Measurements from ENCODE around the gene ARL14EPL.
A peak's percentile ranks its signal among the peaks of the same experiment; 100 is the strongest.

The ARL14EPL gene

GRCh38 chr5:116075191-116075831, 43.0 kb downstream of the ARL14EPL start:
- DNase-seq = no peak
- H4K91ac ChIP-seq (ENCODE audit: low read length) = no peak overlapping the region
- H2BK15ac ChIP-seq (ENCODE audit: low read depth, poor library complexity, severe bottlenecking) = no peak overlapping the region
- no peak overlapping the region for H3K4ac ChIP-seq (ENCODE audit: low read depth in 1 of 2, low read length in 2 of 2)
- no peak overlapping the region for H2BK120ac ChIP-seq (ENCODE audit: low read depth, low read length)
- H3K4me2 ChIP-seq (ENCODE audit: low read length, poor library complexity, severe bottlenecking) = no peak overlapping the region
- H3K4me1 ChIP-seq (ENCODE audit: control insufficient read depth, insufficient read depth, low read depth, low read length) = no peaks in the 10 kb centered on the region
- H2AFZ ChIP-seq (ENCODE audit: low read depth, low read length) = no peak overlapping the region
- H3K27me3 ChIP-seq (ENCODE audit: control insufficient read depth in 1 of 2, insufficient read depth in 1 of 2, low read length in 2 of 2) = no peaks in the 10 kb centered on the region
- H3K9me3 ChIP-seq (ENCODE audit: control insufficient read depth, low read length) = no peaks in the 10 kb centered on the region
- H3K4me3 ChIP-seq (ENCODE audit: insufficient read depth in 1 of 2, low read depth in 1 of 2, low read length in 2 of 2) = no peak overlapping the region
- no peak overlapping the region for H4K8ac ChIP-seq (ENCODE audit: low read length)
- no peak overlapping the region for H3K14ac ChIP-seq (ENCODE audit: low read length in 2 of 2)
- H3K36me3 ChIP-seq (ENCODE audit: control insufficient read depth in 1 of 2, insufficient read depth in 2 of 2, low read depth in 1 of 2, low read length in 2 of 2) = peaks cover 0 to 2% of the 10 kb centered on the region in 2 experiments
- WGBS = 86% methylated on average over 6 of the region's 6 CpGs
- H3K18ac ChIP-seq (ENCODE audit: low read depth in 1 of 2, low read length in 2 of 2) = peak overlapping the region in 1 of 2 experiments; percentile 8
- H2BK12ac ChIP-seq (ENCODE audit: low read length in 2 of 2) = no peak overlapping the region
- H3K79me1 ChIP-seq (replicated peaks; ENCODE audit: low read length, poor library complexity, severe bottlenecking) = peaks cover 1% of the 10 kb centered on the region
- no peak overlapping the region for H3K27ac ChIP-seq (ENCODE audit: low read length, poor library complexity, severe bottlenecking)
- H3K9ac ChIP-seq (ENCODE audit: low read length) = no peak overlapping the region
- H3K23ac ChIP-seq (ENCODE audit: low read length in 2 of 2) = no peak overlapping the region
- no peak overlapping the region for H2AK5ac ChIP-seq (ENCODE audit: low read length, severe bottlenecking)
- H2BK5ac ChIP-seq (ENCODE audit: low read depth, low read length, poor library complexity, severe bottlenecking) = no peak overlapping the region

DNA sequence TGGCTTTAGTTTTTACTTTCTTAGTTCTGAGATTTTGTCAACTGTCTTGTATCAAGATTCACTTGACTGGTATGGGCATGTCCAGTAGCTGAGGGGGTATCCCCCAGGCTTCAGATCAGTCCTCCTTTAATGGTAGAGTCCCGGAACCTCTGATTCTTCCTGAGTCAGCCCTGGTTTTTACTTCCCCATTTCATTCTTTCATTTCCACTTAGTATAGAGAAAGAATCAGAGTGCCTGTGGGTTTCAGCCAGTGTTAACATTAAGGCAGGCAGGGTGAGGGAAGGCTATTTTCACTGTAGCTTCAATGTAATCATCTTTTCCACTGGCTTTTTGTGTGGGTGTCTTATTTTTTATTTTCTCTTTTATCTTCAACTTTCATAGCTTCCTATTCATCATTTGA, 44.2 kb downstream of the ARL14EPL start:
- no peak overlapping the region for H3K4me3 ChIP-seq (ENCODE audit: insufficient read depth in 1 of 2, low read depth in 1 of 2, low read length in 2 of 2)
- H4K91ac ChIP-seq (ENCODE audit: low read length) = no peak overlapping the region
- no peak overlapping the region for H2BK12ac ChIP-seq (ENCODE audit: low read length in 2 of 2)
- H3K36me3 ChIP-seq (ENCODE audit: control insufficient read depth in 1 of 2, insufficient read depth in 2 of 2, low read depth in 1 of 2, low read length in 2 of 2) = peaks cover 0 to 6% of the 10 kb centered on the region in 2 experiments
- H3K4me1 ChIP-seq (ENCODE audit: control insufficient read depth, insufficient read depth, low read depth, low read length) = no peaks in the 10 kb centered on the region
- no peak overlapping the region for H3K27ac ChIP-seq (ENCODE audit: low read length, poor library complexity, severe bottlenecking)
- no peak overlapping the region for H2BK15ac ChIP-seq (ENCODE audit: low read depth, poor library complexity, severe bottlenecking)
- H3K23ac ChIP-seq (ENCODE audit: low read length in 2 of 2) = no peak overlapping the region
- H4K8ac ChIP-seq (ENCODE audit: low read length) = no peak overlapping the region
- no CpG with 5 or more reads among the region's 1 CpG for WGBS
- H3K18ac ChIP-seq (ENCODE audit: low read depth in 1 of 2, low read length in 2 of 2) = no peak overlapping the region
- H3K14ac ChIP-seq (ENCODE audit: low read length in 2 of 2) = no peak overlapping the region
- H2AK5ac ChIP-seq (ENCODE audit: low read length, severe bottlenecking) = no peak overlapping the region
- no peak overlapping the region for H3K9ac ChIP-seq (ENCODE audit: low read length)
- no peak overlapping the region for H3K4me2 ChIP-seq (ENCODE audit: low read length, poor library complexity, severe bottlenecking)
- no peaks in the 10 kb centered on the region for H3K27me3 ChIP-seq (ENCODE audit: control insufficient read depth in 1 of 2, insufficient read depth in 1 of 2, low read length in 2 of 2)
- peaks cover 4% of the 10 kb centered on the region for H3K79me1 ChIP-seq (replicated peaks; ENCODE audit: low read length, poor library complexity, severe bottlenecking)
- no peaks in the 10 kb centered on the region for H3K9me3 ChIP-seq (ENCODE audit: control insufficient read depth, low read length)
- DNase-seq = no peak
- no peak overlapping the region for H2AFZ ChIP-seq (ENCODE audit: low read depth, low read length)
- H3K4ac ChIP-seq (ENCODE audit: low read depth in 1 of 2, low read length in 2 of 2) = no peak overlapping the region
- H2BK120ac ChIP-seq (ENCODE audit: low read depth, low read length) = no peak overlapping the region
- no peak overlapping the region for H2BK5ac ChIP-seq (ENCODE audit: low read depth, low read length, poor library complexity, severe bottlenecking)

- WGBS = 96% methylated on average over 5 of the region's 5 CpGs
- Histone ChIP-seq H3K27ac (ENCODE audit: low read length, poor library complexity, severe bottlenecking) (no peak overlapping the region), H3K79me1 (replicated peaks; ENCODE audit: low read length, poor library complexity, severe bottlenecking) (peaks cover 5% of the 10 kb centered on the region), H3K27me3 (ENCODE audit: control insufficient read depth in 1 of 2, insufficient read depth in 1 of 2, low read length in 2 of 2) (no peaks in the 10 kb centered on the region), H2AFZ (ENCODE audit: low read depth, low read length) (no peak overlapping the region), H2AK5ac (ENCODE audit: low read length, severe bottlenecking) (no peak overlapping the region), H4K8ac (ENCODE audit: low read length) (no peak overlapping the region), H2BK120ac (ENCODE audit: low read depth, low read length) (no peak overlapping the region), H3K4ac (ENCODE audit: low read depth in 1 of 2, low read length in 2 of 2) (no peak overlapping the region), H3K36me3 (ENCODE audit: control insufficient read depth in 1 of 2, insufficient read depth in 2 of 2, low read depth in 1 of 2, low read length in 2 of 2) (peaks cover 0 to 6% of the 10 kb centered on the region in 2 experiments), H3K9me3 (ENCODE audit: control insufficient read depth, low read length) (no peaks in the 10 kb centered on the region), H2BK15ac (ENCODE audit: low read depth, poor library complexity, severe bottlenecking) (no peak overlapping the region), H2BK12ac (ENCODE audit: low read length in 2 of 2) (no peak overlapping the region), H3K9ac (ENCODE audit: low read length) (no peak overlapping the region), H2BK5ac (ENCODE audit: low read depth, low read length, poor library complexity, severe bottlenecking) (no peak overlapping the region), H3K18ac (ENCODE audit: low read depth in 1 of 2, low read length in 2 of 2) (no peak overlapping the region), H4K91ac (ENCODE audit: low read length) (no peak overlapping the region), H3K14ac (ENCODE audit: low read length in 2 of 2) (no peak overlapping the region), H3K4me2 (ENCODE audit: low read length, poor library complexity, severe bottlenecking) (no peak overlapping the region), H3K4me3 (ENCODE audit: insufficient read depth in 1 of 2, low read depth in 1 of 2, low read length in 2 of 2) (no peak overlapping the region), H3K23ac (ENCODE audit: low read length in 2 of 2) (no peak overlapping the region), H3K4me1 (ENCODE audit: control insufficient read depth, insufficient read depth, low read depth, low read length) (no peaks in the 10 kb centered on the region)
- no peak for DNase-seq
These were observed 45.9 kb downstream of the ARL14EPL start for GRCh38 chr5:116078199-116078598.

DNA sequence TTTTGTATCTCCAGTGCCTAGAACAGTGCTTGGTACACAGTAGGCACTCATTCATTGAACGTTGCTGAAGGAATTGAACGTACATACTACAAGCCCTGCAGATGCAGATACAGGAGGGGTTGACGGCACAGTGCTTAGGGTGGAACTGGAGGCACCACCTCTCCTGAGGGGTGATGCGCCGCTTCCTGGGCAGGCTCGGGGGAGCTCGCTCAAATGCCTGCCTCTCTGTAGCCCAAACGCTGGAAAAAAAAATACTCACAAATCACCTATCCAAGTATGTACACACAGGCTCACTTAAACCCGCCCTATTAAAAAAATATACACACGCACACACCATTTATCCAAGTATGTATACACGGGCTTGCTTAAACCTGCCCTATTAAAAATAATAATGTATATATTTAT, 52.0 kb downstream of the ARL14EPL start:
- H3K36me3 ChIP-seq (ENCODE audit: control insufficient read depth in 1 of 2, insufficient read depth in 2 of 2, low read depth in 1 of 2, low read length in 2 of 2) = peaks cover 6 to 8% of the 10 kb centered on the region in 2 experiments

More for the DNA sequence above, 52.0 kb downstream of the ARL14EPL start:
- Histone ChIP-seq H4K91ac (ENCODE audit: low read length) (no peak overlapping the region), H3K14ac (ENCODE audit: low read length in 2 of 2) (no peak overlapping the region), H3K23ac (ENCODE audit: low read length in 2 of 2) (no peak overlapping the region), H2AFZ (ENCODE audit: low read depth, low read length) (no peak overlapping the region), H3K79me1 (replicated peaks; ENCODE audit: low read length, poor library complexity, severe bottlenecking) (peaks cover 13% of the 10 kb centered on the region), H2BK120ac (ENCODE audit: low read depth, low read length) (no peak overlapping the region), H3K4ac (ENCODE audit: low read depth in 1 of 2, low read length in 2 of 2) (no peak overlapping the region), H3K18ac (ENCODE audit: low read depth in 1 of 2, low read length in 2 of 2) (no peak overlapping the region), H2BK12ac (ENCODE audit: low read length in 2 of 2) (no peak overlapping the region), H3K4me3 (ENCODE audit: insufficient read depth in 1 of 2, low read depth in 1 of 2, low read length in 2 of 2) (peak overlapping the region; percentile 29 to 80), H3K4me2 (ENCODE audit: low read length, poor library complexity, severe bottlenecking) (peak overlapping the region; percentile 12), H3K27me3 (ENCODE audit: control insufficient read depth in 1 of 2, insufficient read depth in 1 of 2, low read length in 2 of 2) (no peaks in the 10 kb centered on the region), H2AK5ac (ENCODE audit: low read length, severe bottlenecking) (no peak overlapping the region), H3K4me1 (ENCODE audit: control insufficient read depth, insufficient read depth, low read depth, low read length) (peaks cover 4% of the 10 kb centered on the region), H3K9ac (ENCODE audit: low read length) (peak overlapping the region; percentile 97), H3K27ac (ENCODE audit: low read length, poor library complexity, severe bottlenecking) (no peak overlapping the region), H3K9me3 (ENCODE audit: control insufficient read depth, low read length) (no peaks in the 10 kb centered on the region), H2BK15ac (ENCODE audit: low read depth, poor library complexity, severe bottlenecking) (no peak overlapping the region), H2BK5ac (ENCODE audit: low read depth, low read length, poor library complexity, severe bottlenecking) (no peak overlapping the region), H4K8ac (ENCODE audit: low read length) (peak overlapping the region; percentile 2)
- WGBS = 22% methylated on average over 10 of the region's 11 CpGs
- DNase-seq = peak; percentile 45
